WI38 (cell line): Measurements from ENCODE around the gene LMX1A.
A peak's percentile ranks its signal among the peaks of the same experiment; 100 is the strongest.

Experiments
- H3K4me3 ChIP-seq: 2 replicates; pipeline ENCODE4 v1.5.1; 2011; ENCODE audit warnings: low read depth, mild to moderate bottlenecking, control low read depth, low read length
- CTCF ChIP-seq: IDR thresholded peaks from 2 replicates; pipeline ENCODE4 v1.5.1; 2012; ENCODE audit warnings: low read depth, mild to moderate bottlenecking, control low read depth, low read length

Gene LMX1A

DNA sequence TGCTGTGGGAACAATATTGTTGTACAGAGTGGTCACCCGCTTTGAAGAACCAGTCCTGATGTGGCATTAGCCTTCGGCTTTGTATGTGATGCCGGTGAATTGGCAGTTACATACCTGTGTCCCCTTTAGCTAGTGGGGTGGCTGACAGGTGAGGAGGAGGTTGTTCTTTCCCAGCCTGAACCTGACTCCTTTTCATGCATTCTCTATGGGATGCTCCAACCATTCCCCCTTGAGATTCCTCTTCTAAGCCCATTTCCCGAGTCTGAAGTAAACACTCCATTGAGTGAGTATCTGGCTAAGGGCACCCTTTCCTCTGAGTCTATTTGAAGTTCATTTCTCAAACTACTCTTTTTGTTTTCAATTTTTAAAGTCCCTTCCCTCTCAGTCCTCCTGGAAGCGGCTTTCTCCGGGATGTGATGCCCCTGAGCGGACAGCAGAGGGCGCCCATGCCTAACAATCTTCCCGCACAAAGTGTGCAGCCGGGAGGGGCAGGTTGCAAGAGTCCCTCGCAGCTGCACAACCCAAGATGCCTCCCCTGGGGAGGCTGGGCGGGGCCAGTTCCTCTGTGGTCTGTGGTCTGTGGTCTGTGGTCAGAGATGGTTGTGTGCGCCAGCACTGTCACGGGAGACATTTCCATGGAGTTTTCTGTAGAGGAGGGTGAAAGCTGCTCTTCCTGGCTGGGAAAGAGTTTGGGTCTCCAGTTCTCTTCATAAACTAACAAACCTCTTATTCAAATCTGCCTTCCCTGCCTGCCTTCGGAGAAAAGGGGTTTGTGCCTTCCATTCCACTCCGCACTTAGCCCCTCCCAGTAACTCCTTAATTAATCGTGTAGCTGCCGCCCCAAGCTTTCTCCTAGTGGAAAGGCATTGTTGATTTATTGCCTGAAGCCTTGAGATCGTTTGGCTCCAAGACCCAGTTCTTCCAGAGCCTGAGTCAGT is 36.4 kb upstream of the LMX1A start:
- H3K4me3 ChIP-seq = no peak overlapping the region
- TF ChIP-seq CTCF = peak; percentile 95

DNA sequence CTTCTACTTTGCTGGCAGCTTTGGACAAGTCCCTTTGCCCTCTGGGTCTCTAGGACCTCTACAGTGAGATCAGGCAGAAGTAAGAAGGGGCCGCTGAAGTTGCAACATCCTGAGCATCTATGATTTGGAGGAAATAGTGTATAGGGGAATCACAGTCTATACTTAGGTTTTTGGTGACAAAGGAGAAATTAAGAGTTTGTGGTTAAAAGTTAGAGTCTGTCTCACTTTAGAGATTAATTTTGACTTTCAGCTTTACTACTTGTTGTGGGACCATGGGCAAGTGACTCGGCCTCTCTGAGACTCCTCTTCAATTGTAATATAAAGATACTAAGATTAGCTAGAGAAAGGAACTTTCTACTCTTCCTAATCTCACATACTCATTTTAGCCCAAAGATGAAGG is 33.1 kb upstream of the LMX1A start:
- H3K4me3 ChIP-seq = no peak overlapping the region
- TF ChIP-seq CTCF = no peak

GRCh38 chr1:165387961-165388360 is 31.4 kb upstream of the LMX1A start:
- no peak overlapping the region for H3K4me3 ChIP-seq
- no peak for TF ChIP-seq CTCF

GRCh38 chr1:165387505-165387904 is 31.0 kb upstream of the LMX1A start:
- H3K4me3 ChIP-seq = no peak overlapping the region
- TF ChIP-seq CTCF = no peak

DNA sequence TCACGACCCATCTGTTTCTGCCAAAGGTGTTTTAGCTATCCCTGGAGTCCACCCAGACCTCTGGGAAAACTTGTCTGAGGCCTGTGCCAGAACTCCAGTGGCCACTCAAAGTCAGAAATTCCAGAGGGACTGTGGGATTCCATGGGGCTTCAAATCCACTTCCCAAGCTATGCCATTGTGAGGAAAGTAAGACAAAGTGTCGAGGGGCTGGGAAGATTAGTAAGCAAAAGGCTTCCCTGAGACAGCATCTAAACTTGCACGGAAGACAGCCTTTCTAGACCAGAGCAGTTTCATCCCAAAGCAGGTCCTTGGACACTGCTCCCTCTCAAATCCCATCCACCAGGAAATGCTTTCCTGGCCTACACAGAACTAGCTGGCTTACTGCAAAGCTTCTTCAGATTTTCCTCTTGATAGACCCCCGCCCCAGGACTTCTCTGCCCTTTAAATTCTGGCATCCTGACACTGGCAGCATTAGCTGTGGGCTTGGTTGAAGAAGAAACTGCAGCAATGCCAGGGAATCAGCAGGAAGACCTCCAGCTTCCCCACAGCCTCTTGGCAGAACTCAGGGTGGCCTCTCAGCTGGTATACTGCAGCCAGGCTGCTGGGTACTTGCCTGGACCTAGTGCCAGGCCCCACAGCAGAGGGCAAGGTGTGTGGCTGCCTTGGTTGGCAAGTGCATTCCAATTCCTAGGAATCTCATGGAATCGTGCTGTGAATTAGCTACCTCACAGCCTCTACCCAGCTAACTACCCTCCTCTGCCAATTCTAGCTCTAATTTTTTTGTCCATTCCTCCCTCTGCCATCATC is 27.3 kb upstream of the LMX1A start:
- no peak overlapping the region for H3K4me3 ChIP-seq
- no peak for TF ChIP-seq CTCF

- TF ChIP-seq CTCF = no peak
Observed at GRCh38 chr1:165383067-165383466, 26.6 kb upstream of the LMX1A start.

More at GRCh38 chr1:165383067-165383466, 26.6 kb upstream of the LMX1A start:
- no peak overlapping the region for H3K4me3 ChIP-seq
